ENCODE results near the gene OR10V1. TPM values are rescaled to one million over a fixed set of nuclear protein-coding genes. Genes with fewer than 3 reads are reported as not detected.
"Not testable (repeated sequence)": the region's sequence is repeated elsewhere in the genome, so short reads cannot be mapped to it uniquely, and the experiment has no call there.

The OR10V1 gene
- total RNA-seq, 1 experiment from 2014 or later, result not detected

GRCh38 chr11:59703515-59703914 lies 10.1 kb downstream of the OR10V1 start:
- DNase-seq (ENCODE audit: low read depth, low spot score); H3K27ac ChIP-seq (ENCODE audit: low read length); intact Hi-C loops (cut with micrococcal nuclease; ENCODE audit: unreplicated experiment); POLR2A ChIA-PET; H3K9me3 ChIP-seq (ENCODE audit: control insufficient read depth, insufficient read depth, low read depth, low read length); H3K4me3 ChIP-seq (ENCODE audit: low read depth in 2 of 2, low read length in 2 of 2); H3K27me3 ChIP-seq (ENCODE audit: control insufficient read depth, insufficient read depth, low read length); CTCF ChIA-PET; in situ Hi-C loops (cut with HindIII; ENCODE audit: low pct_unique_long_range_greater_than_20kb, low sequenced_read_pairs); ATAC-seq; H3K36me3 ChIP-seq (ENCODE audit: control insufficient read depth, insufficient read depth, low read length); BruUV-seq (replicated peaks): not testable (repeated sequence)
- H3K4me1 ChIP-seq (ENCODE audit: control insufficient read depth, insufficient read depth, low read length), result peaks cover 13% of the 10 kb centered on the region; the same call in 1 of the 2 replicates

DNA sequence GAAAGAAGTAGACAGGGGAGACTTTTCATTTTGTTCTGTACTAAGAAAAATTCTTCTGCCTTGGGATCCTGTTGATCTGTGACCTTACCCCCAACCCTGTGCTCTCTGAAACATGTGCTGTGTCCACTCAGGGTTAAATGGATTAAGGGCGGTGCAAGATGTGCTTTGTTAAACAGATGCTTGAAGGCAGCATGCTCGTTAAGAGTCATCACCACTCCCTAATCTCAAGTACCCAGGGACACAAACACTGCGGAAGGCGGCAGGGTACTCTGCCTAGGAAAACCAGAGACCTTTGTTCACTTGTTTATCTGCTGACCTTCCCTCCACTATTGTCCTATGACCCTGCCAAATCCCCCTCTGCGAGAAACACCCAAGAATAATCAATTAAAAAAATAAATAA lies 13.5 kb downstream of the OR10V1 start:
- POLR2A ChIA-PET; H3K27ac ChIP-seq (ENCODE audit: low read length); CTCF ChIA-PET; DNase-seq (ENCODE audit: low read depth, low spot score); ATAC-seq; H3K9me3 ChIP-seq (ENCODE audit: control insufficient read depth, insufficient read depth, low read depth, low read length); BruUV-seq (replicated peaks); intact Hi-C loops (cut with micrococcal nuclease; ENCODE audit: unreplicated experiment); H3K36me3 ChIP-seq (ENCODE audit: control insufficient read depth, insufficient read depth, low read length); H3K4me3 ChIP-seq (ENCODE audit: low read depth in 2 of 2, low read length in 2 of 2); in situ Hi-C loops (cut with HindIII; ENCODE audit: low pct_unique_long_range_greater_than_20kb, low sequenced_read_pairs); H3K27me3 ChIP-seq (ENCODE audit: control insufficient read depth, insufficient read depth, low read length); H3K4me1 ChIP-seq (ENCODE audit: control insufficient read depth, insufficient read depth, low read length): not testable (repeated sequence)

DNA sequence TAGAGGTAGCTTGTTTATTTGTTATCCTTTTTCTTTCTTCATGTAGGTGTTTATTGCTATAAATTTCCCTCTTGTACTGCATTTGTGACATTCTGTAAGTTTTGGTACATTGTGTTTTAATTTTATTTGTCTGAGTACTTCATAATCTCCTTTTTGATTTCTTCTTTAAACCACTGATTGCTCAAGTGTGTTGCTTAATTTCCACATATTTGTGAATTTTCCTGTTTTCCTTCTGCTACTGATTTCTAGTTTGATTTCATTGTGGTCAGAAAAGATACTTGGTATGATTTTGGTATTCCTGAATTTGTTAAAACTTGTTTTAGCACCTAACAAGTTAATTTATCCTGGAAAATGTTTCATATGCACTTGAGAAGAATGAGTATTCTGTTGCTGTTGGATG lies 15.1 kb downstream of the OR10V1 start:
- no peak overlapping the region for H3K27ac ChIP-seq (ENCODE audit: low read length)
- BruUV-seq (replicated peaks), result no TSS peak
- POLR2A ChIA-PET, result no interaction called here
- in situ Hi-C loops (cut with HindIII; ENCODE audit: low pct_unique_long_range_greater_than_20kb, low sequenced_read_pairs), result no loop called here
- H3K4me1 ChIP-seq (ENCODE audit: control insufficient read depth, insufficient read depth, low read length), result no peaks in the 10 kb centered on the region
- CTCF ChIA-PET, result interaction anchor here (0.6 kb wide), 1 partner anchor 161 kb away, joined by 3 read pairs; no protein-coding TSS in a partner anchor
- no peak overlapping the region for H3K4me3 ChIP-seq (ENCODE audit: low read depth in 2 of 2, low read length in 2 of 2)
- TF ChIP-seq SIN3A (IDR thresholded peaks at IDR 0.05; ENCODE audit: borderline replicate concordance, insufficient read depth, low read depth, low read length) (no peak), POLR2AphosphoS5 (IDR thresholded peaks at IDR 0.05; ENCODE audit: low read depth, low read length) (no peak), TCF7L2 (IDR thresholded peaks at IDR 0.05; ENCODE audit: low read depth, low read length) (no peak), REST (IDR thresholded peaks at IDR 0.05; ENCODE audit: insufficient read depth in 1 of 2, low read depth in 2 of 2, low read length in 1 of 2) (no peak), CTCF (IDR thresholded peaks at IDR 0.05) (no peak)
- H3K27me3 ChIP-seq (ENCODE audit: control insufficient read depth, insufficient read depth, low read length), result no peaks in the 10 kb centered on the region
- no peaks in the 10 kb centered on the region for H3K9me3 ChIP-seq (ENCODE audit: control insufficient read depth, insufficient read depth, low read depth, low read length)
- no peak for DNase-seq (ENCODE audit: low read depth, low spot score)
- H3K36me3 ChIP-seq (ENCODE audit: control insufficient read depth, insufficient read depth, low read length), result no peaks in the 10 kb centered on the region
- intact Hi-C loops (cut with micrococcal nuclease; ENCODE audit: unreplicated experiment), result no loop called here
- ATAC-seq, result no peak
